ENCODE results near the gene CHMP4A.

The CHMP4A gene

DNA sequence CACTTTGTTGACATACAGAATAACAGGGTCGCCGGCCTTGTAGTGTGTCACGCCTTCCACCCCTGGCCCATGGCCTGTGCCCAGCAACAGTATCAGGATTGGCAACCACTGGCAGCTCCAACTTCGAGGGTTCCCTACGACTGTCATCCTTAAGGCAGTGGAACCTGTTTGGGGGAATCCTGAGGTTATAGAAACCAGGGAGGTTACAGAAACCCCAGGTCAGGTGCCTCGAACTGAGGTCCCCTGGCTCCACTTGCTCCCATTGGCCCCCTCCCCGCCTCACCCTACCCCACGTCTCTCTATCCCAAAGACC, 18.5 kb downstream of the CHMP4A start:
- DNase-seq, result no peak

DNA sequence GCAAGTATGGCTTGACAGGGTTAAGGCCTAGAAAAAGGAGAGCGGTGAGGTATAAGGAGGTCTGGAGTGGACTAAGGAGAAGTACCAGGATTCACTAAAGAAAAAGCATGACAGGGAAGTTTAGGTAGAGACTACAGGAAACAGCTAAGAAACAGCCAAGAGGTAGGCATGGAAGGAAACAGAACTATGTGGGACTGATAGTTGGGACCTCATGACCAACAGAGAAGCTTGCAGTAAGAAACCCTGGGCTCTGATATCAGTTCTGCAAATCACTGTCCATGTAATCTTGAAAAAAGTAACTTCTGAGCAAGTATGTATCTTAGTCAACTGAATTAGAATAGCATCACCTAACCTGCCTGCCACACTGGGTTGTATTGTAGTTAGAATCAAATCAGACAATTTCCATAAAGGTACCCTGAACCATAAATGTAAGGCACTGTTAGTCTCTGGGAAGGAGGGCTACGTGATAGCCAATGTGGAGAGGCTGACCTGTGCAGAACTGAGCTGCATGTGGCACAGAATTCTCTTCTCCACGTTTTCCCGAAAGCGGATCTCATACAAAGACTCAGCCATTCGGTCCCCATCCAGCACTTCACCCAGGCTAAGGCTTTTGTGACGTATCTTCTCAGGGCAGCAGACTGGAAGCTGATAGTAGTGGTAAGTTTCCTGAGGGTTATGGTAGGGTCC, 19.0 kb downstream of the CHMP4A start:
- no peak for DNase-seq

DNA sequence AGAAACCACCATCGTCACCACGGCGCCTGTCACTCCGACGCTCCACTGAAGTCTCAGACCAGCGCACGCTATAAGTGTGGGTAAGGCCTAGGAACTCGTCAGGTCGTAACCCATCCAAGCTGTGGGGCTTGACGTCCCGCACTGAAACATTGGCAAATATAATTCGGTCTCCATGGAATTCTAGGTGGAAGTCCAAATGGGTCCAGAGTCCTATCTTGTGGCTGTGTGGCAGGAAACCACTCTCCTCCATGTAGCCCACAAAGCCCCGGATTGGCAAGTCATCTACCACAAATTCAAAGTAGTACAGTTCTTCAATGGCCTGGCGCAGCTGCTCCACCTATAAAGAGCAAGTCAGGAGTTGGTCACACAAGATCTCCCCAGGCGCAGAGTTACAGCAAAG, 20.4 kb downstream of the CHMP4A start:
- DNase-seq, result no peak

- DNase-seq, result no peak
Measured at GRCh38 chr14:24190416-24190815, 22.9 kb downstream of the CHMP4A start.

- DNase-seq, result no peak
Measured at GRCh38 chr14:24189460-24189859, 23.8 kb downstream of the CHMP4A start.

DNA sequence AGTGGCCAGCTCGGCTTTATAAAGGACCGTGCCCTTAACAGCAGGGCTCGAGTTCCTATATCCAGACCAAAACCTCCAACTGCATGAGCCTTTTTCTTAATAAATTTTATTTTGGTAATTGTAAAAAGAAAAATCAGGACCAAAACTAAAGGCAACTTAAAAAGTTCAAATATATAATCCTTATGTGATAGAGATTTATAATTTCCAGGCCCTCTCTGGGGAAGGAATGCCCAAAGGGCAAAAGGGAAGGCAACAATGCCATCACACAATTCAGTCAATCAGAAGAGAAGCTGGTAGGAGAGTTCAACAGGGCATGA, 24.3 kb downstream of the CHMP4A start:
- DNase-seq, result no peak

DNA sequence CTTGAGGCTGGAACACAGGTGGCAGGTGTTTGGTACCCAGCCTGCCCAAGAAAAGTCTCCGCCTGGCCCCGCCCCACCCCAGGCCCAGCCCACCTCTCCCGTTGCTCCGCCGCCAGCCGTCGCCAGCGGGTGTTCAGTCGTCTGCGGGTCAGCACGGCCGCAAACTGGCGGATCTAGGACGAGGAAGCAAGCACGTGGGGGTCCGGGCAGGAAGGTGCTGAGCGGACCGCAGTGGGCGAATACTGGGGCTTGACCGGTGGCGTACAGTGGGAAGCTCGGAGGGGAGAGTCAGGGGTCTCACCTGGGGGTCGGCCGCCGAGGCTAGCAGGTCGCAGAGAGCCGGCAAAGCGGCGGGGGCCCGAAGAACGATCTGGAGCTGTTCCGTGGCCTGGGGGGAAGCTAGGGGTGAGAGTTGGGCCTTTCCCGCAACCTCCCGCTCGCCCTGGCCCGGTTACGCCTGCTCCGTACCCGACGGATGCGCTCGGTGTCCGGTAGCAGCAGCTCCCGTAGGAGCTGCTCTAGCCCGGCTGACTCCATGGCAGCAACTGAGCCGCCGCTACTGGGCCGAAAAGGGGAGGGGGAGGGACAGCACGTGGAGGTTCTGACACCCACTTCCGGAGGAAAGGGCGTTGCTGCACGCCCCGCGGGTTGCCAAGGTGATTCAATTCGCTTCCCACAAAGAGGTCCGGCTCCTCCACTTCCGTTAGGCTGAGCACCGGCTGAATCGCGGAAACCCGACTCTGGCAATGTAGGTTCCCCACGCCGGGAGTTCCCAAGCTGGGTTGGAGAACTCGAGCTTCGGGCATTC, 24.8 kb downstream of the CHMP4A start, which contains the start of gene IPO4:
Gene IPO4, minus strand, starts transcription at position 566 of the 808 bp plus-strand sequence. Its CDS starts 29 bp downstream, at position 537.
- DNase-seq, result peak; percentile 89

DNA sequence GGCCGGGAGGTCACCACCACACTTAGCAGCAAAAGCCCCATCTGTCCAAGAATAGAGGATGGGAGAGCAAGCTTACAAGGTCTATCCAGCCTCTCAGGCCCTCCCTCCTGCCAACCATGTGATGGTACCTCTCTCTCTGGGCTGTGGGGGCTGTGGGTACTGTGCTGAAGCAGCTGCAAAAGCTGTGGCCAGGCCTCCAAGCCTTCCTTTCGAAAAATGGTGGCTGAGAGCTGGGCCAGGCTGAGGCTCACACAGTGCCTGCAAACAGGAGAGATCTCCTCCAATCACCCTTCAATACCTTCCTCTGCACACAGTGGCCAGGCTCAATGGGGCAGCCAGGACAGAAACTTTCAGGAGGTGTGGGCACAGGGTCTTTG, 25.8 kb downstream of the CHMP4A start:
- DNase-seq, result no peak

DNA sequence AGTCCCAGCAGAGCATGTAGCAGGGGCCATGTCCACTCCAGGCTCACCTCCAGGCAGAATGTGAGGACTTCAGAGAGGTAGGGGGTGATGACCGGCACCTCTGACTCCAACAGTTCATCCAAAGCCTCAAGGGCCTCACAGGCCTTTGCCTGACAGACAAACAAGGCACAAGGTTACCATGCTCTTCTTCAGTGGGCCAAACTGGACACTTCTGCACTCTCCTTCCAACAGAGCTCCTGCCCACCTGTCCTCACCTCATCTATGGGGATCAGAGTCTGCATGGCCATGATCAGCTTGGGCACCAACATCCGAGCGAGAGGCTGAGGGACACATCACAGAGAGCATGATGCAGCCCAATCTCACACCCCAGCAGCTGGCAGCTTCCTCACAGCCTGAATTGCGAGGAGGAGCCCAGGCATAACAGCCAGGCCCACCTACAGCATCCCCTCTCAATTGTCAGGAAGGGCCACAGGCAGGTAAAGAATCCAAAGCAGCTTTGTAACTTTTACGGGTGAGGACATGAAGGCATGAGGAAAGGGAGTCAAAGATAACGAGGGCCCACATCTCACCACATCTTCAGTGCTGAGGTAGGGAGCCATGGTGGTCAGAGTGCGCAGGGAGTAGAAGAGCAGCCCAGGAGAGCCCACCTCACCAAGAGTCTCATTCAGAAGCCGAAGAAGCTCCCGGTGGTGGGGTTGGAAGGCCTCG, 26.3 kb downstream of the CHMP4A start:
- no peak for DNase-seq

DNA sequence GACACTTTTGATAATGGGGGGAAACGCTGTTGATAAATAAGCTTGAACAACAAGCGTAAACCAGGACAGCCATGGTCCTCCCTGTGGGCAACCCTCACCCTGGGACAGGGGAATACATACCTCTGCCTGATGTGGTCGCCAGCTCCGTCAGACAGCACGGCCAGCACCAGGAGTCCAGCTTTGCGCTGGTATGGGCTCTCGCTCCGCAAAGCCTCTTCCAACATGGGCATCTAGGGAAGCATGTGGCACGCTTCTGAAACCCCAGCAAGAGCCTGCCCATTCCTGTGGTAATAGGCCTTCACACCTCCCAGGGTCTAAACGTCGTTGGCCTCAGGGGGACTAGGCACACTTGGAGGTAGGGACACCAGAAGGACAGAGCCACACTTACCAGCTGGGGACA, 27.5 kb downstream of the CHMP4A start:
- no peak for DNase-seq

GRCh38 chr14:24185026-24185425, 28.3 kb downstream of the CHMP4A start:
- DNase-seq, result no peak

DNA sequence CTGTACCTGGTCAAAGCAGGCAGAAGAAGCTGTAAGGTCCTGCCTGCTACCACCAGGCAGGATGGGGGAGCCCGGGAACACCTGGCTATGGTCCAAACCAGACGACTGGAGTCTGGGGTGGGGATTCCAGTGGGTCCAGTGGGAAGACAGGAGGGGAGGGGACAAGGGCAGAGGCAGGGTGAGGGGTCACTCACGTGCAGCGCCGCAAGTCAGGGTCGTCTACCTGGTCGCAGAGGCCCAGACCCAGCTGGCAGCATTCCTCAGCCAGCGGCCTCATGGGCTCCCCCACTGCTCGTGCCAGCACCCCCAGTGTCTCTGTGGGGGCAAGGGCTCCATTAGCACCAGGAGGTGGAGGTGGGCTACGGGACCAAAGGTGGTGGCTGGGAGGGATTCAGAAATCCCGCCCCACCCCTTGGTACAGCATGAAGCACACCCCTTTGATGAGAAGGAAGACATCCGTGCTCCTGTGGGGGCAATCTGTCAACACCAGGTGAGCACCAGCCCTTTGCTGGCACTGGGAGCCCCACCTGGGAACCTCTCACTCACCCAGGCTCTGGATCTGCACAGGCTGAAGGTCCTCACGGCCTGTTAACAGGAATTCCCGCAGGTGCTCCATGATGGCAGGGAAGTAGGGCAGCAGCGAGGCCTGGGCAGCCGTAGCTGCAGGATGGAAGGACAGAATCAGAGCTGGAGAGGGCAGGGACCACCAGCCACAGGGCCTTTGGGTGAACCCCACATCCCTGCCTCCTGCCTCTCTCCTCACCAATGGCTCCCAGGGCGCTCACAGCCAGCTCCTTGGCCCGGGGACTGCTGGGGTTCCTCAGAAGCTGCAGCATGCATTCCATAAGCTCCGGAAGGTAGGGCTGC, 29.0 kb downstream of the CHMP4A start:
- no peak for DNase-seq

- DNase-seq, result no peak
Measured at GRCh38 chr14:24183014-24183481, 30.2 kb downstream of the CHMP4A start.

GRCh38 chr14:24182110-24182882, 31.0 kb downstream of the CHMP4A start:
- no peak for DNase-seq

DNA sequence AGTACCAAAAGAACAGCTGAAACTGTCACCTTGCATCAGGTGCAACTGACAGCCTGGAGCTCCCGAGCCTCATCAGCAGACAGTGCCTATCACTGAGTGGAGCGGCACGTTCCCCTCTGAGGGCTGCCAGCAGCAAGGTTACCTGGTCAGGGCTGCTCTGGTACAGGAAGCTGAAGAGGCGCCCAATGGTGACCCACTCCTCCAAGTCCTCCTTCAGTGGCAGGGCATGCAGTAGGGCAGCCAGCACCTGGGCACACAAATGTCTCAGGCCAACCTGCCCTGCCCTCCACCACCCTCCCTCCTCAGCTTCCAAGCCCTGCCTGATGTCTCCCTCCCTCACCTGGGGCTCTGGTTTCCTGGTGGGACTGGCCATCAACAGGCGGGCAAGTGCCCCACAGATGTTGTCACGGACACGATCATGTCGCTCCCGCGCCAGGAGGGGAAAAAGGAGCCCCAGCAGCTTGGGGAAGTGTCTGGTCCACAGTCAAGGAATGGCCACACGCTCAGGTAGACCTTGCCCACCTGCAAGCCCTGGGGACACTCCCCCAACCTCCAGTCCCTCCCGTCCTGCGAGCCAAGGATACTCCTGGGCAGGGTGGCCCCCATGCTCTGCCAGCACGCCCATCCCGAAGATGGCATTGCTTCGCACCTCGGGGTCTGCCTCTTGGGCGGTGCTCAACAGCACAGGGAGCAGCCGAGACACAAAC, 31.8 kb downstream of the CHMP4A start:
- DNase-seq, result no peak

- no peak for DNase-seq
Measured at GRCh38 chr14:24179961-24180796, 33.1 kb downstream of the CHMP4A start.

DNA sequence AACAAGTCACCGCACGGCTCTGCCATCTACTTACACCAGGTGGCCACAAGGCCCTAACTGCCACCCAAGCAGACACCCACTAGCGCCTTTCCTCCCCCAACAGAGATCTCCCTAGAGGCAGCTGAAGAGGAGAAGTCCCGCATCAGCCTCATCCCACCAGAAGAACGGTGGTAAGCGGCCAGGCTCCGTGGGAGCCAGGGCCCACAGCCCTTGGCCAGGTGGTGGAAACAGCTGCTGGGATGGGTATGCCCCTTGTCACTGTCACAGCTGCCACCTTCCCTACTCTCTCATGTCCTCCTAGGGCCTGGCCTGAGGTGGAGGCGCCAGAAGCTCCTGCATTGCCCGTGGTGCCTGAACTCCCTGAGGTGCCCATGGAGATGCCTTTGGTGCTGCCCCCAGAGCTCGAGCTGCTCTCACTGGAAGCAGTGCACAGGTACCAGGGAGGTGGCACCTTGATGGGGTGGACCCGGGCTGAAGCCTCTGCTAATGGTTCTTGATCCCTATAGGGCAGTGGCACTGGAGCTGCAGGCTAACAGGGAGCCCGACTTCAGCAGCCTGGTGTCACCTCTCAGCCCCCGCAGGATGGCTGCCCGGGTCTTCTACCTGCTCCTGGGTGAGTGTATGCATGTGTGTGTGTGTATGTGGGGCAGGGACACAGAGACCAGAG, 33.9 kb downstream of the CHMP4A start:
- DNase-seq, result no peak

- no peak for DNase-seq
Measured at GRCh38 chr14:24178399-24179178, 34.7 kb downstream of the CHMP4A start.

DNA sequence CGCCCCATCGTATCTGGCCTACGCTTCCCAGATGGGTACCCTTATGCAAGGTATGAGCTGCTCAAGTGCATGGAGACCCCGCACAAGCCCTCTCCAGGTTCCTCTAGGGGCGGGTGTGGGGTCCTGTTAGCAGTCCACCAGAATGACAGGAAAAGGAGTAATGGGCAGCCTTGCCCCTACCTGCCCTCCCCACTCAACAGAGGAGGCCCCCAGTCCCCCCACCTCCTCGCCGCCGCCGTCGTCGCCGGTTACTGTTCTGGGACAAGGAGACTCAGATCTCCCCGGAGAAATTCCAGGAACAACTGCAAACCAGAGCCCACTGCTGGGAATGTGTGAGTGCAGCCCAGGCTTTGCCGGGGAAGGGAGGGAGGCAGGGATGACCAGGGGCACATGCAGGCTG, 35.4 kb downstream of the CHMP4A start:
- no peak for DNase-seq

Data from stimulated activated CD4-positive, alpha-beta T cell treated with anti-CD3 and anti-CD28 coated beads, Interleukin-12 subunit alpha, Interleukin-12 subunit beta, amount 100 ng/mL, for 4 hours (primary cell).